GM18868 (cell line): Measurements from ENCODE around the gene ISL1.

ENCODE experiments used
- ATAC-seq: cut with Tn5 transposase; IDR thresholded peaks from one replicate; pipeline ENCODE4 v1.9.1; 2021; ENCODE audit warnings: mild to moderate bottlenecking, moderate library complexity; ENCODE audit not compliant: unreplicated experiment

Gene ISL1

DNA sequence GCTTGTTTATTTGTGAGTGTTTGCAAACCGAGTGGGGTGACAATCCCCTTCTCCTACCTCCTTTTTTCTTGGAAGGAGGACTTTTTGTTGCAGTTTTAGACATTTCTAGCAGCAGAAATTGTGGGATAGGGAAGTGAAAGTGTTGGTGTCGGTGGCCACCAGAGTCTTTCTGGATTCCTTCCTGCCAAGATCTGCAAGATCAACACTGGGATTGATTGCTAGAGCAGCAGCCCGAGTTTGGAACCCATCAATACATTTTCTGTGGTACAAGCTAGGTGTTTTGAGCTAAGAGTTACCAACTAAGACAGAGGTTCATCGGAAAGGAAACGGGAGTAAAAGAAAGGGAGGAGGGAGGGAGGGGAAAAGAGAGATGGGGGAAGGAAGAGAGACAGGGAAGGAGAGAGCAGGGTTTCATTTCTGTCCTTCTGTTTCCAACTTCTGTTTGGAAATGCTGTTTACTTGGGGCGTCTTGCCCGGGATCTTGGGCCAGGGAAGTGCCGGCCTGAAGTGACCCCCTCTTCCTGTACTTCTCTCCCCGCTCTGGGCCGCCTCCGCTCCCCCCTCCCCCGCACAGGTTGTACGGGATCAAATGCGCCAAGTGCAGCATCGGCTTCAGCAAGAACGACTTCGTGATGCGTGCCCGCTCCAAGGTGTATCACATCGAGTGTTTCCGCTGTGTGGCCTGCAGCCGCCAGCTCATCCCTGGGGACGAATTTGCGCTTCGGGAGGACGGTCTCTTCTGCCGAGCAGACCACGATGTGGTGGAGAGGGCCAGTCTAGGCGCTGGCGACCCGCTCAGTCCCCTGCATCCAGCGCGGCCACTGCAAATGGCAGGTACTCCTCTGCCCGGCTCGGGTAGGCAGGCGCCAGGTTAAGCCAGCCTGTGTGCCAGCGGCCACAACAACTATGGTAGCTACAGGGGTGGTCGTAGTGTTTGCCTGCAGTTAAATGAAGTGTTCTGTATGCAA is 4.0 kb downstream of the ISL1 start:
- no peak for ATAC-seq

DNA sequence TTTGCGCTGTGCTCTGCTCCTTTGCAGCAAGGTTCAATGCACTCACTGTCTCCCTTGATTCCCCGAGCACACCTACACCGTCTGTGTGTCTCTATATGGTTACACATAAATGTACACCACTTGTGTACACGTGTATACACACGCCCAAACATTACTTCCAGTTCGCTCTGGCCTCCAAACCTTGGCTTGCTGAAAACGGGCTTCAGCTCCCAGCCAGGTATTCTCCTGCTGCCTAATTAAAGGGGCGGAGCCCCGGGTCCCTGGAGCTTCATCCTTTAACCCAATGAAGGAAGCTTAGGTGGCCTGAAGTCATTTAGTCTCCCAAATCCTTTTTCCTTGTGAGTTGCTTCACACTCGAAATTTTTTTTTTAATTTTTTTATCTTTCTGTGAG is 4.6 kb downstream of the ISL1 start:
- no peak for ATAC-seq

DNA sequence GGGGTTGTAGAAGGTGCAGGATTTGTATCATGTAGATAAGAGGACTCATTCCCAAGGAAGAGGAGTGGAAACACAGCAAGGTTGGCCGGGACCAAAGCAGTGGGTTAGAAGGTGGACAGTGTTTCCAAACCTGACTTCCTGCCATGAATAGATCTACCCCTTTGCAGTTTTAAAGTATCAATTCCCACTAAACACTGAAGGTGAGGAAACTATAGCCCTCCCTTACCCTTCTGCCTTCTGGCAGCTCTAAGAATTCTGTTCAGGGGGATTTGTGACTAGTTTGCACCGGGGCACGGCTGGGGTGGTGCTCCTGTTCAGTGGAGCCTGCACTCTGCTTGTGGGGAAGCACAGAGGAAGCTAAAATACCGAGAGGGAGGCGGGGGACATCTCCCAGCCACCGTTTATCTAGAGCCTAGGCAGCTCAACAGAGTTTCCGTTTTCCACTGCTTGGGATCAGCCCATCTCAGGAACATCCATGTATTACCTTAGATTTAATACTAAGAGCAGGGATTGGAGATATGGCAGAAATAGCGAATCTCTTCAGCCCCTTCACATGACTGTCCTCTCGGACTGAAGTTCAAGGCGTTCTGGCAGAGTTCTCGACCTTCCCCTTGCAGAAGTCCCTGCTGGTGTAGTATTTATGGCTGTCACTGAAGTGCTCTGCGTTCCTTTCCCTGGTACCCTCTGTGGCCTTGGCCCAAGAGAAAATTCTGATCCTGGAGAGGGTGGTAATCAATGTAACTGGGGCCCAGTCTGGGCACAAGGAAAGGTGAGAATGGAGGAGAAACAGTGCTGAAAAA is 5.4 kb downstream of the ISL1 start:
- ATAC-seq, result no peak

- ATAC-seq, result no peak
Observed at GRCh38 chr5:51389288-51389576, 6.0 kb downstream of the ISL1 start.

DNA sequence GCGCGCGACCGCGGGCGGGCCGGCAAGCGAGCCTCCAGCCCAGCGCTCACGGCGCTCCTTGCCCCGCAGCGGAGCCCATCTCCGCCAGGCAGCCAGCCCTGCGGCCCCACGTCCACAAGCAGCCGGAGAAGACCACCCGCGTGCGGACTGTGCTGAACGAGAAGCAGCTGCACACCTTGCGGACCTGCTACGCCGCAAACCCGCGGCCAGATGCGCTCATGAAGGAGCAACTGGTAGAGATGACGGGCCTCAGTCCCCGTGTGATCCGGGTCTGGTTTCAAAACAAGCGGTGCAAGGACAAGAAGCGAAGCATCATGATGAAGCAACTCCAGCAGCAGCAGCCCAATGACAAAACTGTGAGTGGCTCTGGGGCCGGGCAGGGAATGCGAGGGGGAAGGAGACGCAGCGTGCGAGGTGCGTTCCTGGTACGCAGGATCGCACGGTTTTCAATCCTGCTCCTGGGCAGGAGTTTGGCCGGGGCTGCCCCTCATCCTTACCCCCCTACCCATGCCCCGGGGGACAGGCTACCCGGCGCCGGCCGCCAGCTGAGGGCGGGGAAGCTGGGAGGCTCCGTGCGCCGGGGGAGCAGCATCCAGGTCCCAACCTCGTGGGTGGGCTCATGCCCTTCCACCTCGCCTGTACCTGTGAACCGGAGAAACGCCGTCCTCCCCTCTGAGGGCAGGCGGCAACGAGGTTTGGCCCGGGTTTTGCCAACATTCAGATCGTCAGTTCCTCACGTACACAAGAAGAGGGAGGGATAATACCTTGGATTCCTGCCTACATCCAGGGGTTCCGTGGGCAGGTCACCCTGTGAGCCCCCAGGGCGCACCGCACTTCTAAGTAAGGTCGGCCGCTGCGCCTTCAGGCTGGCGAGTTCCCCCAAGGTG is 6.6 kb downstream of the ISL1 start:
- no peak for ATAC-seq

- ATAC-seq, result no peak
Observed at GRCh38 chr5:51391175-51391574, 7.9 kb downstream of the ISL1 start.

DNA sequence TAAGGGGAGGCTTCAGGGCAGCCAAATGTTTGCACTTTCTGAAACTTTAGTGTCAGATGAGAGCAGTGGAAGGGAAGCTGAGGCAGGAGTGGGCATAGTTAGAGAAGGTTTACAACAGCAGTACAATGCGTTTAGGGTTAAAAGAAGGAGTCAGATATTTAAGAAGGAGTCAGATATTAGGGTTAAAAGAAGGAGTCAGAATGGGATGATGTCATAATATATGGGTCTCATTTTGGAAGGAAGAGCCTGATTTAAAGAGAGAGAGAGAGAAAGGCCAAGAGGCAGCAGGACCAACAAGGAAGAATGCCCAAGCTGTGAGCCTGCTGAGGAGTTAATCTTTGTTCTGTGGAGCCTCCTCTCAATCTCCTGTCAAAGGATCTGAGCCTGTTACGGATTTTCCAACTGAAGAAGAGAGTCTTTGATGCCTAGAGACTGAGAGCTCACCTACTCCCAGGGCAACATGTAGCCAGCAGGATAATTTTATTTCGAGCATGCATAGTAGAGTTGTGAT is 9.5 kb downstream of the ISL1 start:
- no peak for ATAC-seq

GRCh38 chr5:51394609-51395008 is 11.4 kb downstream of the ISL1 start:
- ATAC-seq, result no peak

DNA sequence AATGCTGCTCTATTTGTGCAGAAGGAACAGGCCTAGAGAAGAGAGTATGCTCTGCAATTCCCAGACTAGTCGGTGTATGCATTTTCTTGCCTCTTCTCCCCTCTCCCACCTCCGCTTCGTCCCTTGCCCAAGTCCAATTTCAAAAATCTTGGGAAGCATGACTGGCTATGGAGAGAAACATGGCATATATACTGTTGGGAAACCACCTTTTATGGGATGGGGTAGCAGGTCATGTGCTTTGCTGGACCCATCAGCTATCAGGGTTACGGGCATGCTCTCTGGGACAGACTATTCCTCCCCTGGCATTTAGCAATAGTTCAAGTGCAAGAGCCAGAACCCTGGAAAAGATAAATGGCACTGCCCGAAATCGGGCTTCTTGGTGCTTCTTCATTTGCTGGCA is 12.0 kb downstream of the ISL1 start:
- no peak for ATAC-seq

DNA sequence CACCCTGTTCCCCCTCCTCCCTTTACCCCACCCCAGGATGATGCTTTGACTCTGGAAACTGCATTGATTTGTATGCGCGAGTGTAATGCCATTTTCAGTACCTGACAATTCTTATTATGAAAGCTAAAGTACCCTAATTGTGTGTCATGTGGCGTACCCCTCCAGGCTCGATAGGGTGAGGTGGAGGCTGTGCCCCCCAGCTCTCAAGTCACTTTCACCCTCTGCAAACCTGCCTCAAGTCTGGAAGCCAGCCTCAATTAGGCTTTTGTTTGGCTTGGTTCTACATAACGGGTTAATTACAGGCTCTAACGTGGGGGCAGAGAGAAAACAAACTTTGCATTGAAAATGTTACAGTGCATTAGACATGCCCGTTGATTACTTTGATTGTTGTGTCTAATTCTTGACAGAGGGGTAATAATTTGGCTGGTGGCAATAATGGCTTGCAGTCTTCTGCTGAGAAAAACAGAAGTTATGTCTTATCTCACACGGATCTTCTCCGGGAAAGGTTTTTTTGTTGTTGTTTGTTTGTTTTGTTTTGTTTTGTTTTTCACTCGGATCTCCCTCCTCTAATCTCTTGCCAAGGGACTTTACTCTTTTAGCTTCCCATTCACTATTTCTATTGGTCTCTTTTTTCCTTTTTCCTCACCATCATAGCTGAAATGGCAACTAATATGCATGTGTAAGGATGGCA is 12.6 kb downstream of the ISL1 start:
- no peak for ATAC-seq

DNA sequence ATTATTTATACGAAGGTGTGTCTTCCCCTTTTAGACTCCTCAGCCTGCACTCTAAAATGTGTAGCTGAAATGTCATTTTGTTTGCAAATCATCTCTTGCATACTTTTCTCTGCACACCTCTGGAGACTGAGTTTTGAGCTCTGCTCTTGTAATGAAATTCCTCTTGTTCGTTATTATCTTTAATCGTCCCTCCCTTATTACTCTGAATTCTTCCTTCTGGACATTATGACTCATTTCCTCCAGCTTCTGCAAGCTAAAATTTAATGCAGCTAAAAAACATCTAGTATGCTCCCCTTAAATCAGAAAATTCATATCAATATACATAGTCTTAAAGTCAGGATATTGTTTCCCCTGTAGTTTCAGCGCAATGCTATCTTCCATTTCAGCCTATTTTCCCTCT is 13.5 kb downstream of the ISL1 start:
- ATAC-seq, result no peak

DNA sequence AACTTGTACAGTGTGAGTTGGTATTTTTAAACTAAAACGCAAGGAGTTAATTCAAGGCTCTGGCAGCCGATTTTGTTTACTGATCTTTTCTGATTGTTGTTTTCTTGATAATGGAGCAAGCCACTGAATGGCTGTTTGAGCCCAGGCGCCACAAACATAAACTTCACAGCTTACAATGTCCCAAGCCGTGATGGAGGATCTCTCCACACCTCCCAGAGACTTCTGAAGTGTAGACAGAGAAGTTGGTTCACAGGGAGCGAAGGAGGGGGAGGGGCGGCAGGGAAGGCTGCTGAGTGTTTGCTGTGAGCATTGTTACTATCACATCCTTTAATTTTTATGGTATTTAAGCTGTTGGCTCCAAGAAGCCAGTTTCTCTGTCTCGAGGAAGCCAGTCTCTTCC is 14.7 kb downstream of the ISL1 start:
- ATAC-seq, result no peak

DNA sequence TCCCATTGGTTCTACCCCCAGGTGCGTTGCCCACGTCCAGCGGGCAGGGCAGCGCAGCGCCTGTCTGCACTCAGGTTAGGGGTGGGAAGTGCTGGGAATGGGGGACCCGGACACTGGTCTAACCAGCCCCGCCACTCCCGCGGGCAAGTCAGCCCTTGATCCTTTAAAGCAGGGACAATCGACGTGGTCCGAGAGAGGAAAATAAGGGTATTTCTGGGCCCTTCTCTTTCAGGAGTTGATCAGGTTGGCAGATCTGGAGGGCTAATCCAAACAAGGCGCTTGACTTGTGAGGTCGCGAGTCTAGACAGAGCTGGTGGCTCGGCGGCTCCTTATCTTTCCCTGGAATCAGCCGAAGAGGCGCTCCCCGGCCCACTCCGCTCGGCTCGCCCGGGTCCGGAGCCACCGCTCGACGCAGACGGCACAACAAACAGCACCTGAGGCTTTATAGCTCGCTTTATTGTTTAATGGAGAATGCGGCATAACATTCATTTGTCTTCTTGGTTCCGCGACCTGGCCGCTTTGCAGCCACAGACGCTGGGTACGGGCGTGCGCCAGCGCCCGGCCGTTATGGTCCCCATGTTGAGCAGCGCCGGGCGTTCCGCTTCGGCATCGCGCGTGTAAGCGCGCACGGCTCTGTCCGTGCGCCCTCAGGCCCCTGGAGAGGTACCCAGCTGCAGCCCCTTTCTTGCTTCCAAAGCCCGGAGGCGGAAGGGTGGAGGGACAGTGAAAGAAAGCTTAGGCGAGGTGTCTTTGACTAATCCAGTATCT is 15.8 kb downstream of the ISL1 start:
- ATAC-seq, result no peak

GRCh38 chr5:51399643-51400006 is 16.4 kb downstream of the ISL1 start:
- ATAC-seq, result no peak

GRCh38 chr5:51404255-51404654 is 21.0 kb downstream of the ISL1 start:
- ATAC-seq, result no peak

DNA sequence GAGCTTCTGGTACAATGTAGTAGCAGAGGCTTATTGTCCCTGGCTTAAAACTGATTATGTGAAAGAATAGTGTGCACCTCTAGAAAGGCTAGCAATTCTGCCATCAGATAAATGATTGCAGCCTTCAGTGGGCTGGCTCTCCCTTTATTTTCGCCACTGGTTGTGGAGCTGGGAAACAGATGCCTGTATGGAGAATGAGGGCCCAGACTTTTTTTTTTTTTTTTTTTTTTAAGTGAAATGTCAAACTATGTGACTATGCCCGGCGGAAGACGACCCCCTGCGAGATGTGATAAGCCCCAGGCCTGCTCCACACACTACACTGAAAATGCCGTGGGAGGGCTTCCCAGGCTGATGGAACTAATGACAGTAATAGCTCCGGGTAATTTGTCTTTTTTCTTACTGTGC is 28.7 kb downstream of the ISL1 start:
- ATAC-seq, result no peak

GRCh38 chr5:51414516-51414915 is 31.3 kb downstream of the ISL1 start:
- no peak for ATAC-seq

DNA sequence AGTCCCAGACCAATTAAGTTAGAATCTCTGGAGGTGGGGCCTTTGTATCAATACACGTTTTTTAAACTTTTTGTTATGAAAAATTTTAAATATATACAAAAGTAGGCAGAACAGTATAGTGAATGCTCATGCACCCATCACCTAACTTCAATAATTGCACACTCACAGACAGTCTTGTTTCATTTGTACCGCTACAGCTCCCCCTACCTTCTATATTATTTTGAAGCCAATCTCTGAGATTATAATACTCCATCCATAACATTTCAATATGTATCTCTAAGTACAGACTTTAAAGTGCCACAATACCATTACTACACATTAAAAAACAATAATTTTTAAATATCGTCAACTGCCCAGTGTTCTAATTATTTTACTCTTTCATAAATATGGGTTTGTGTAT is 32.9 kb downstream of the ISL1 start:
- no peak for ATAC-seq

- no peak for ATAC-seq
Observed at GRCh38 chr5:51433052-51433710, 49.9 kb downstream of the ISL1 start.
